Adipose tissue (tissue), 3 donors: Measurements from ENCODE around the gene TMCC2. TPM values are rescaled to one million over a fixed set of nuclear protein-coding genes. Genes with fewer than 3 reads are reported as not detected.
"Not testable (repeated sequence)": the region's sequence is repeated elsewhere in the genome, so short reads cannot be mapped to it uniquely, and the experiment has no call there.

ENCODE experiments used
- H3K27ac ChIP-seq: one replicate; pipeline ENCODE4 v1.5.1; 2013; ENCODE audit warnings: low read depth, low read length
- WGBS, 3 donors: extraction: QIAGEN DNeasy Blood & Tissue Kit; methylation state at CpG; one replicate each; pipeline ENCODE4 v1.1.7; 2013; 5-methylcytosine and 5-hydroxymethylcytosine counted together
- polyA plus RNA-seq, 3 donors: library from polyadenylated mRNA; stranded (reverse); fragments of 200-250 nt; gene quantifications; one replicate each; pipeline ENCODE4 v1.2.3, GENCODE V29; 2013
- donor health status: healthy with polysubstance abuse.
- donor health status: Bipolar disorder and iron deficiency.
- donor health status: healthy.

Gene TMCC2
- polyA plus RNA-seq, 3 donors, result 0.70 to 3.1 (median 0.92) TPM

DNA sequence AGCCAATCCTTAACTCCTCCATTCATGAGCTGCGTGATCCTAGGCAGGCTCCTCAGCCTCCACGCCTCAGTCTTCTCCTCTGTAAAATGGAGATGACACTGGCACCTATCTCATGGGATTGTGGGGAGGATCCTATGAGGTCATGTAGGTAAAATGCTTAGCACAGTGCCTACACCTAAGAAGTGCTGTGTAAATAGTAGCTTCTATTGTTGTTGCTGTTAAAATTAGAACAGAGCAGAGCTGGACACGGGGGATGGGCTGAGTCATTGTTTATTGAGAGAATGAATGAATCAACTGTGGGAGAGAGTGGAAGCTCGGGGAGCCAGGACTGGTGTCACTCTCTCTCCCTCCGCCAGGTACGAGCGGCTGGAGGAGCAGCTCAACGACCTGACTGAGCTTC, 43.0 kb downstream of the TMCC2 start:
- no peak overlapping the region for H3K27ac ChIP-seq
- 57 to 75% (median 69%) methylated on average over 8 of the region's 8 CpGs for whole genome bisulfite sequencing, 3 donors

DNA sequence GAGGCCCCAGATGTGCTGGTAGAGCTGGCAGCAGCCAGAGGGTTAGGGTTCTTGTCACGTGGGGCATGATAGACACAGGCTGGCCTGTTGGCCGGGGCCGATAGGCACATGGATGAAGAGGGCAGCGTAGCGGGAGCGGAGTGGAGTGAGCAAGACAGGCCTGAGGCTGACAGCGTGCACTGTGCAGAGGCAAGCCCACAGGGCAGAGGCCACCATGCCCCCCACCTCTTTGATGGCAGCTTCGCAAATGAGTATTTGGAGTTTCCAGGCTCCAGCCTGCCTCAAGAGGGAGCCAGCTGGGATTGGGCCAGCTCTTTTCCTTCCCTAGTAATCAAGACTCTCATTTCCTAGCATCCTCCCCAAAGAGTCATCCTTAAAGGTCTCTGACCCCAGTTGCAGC, 43.5 kb downstream of the TMCC2 start:
- H3K27ac ChIP-seq, result no peak overlapping the region
- WGBS, 3 donors, result 64 to 89% (median 79%) methylated on average over 8 of the region's 8 CpGs

DNA sequence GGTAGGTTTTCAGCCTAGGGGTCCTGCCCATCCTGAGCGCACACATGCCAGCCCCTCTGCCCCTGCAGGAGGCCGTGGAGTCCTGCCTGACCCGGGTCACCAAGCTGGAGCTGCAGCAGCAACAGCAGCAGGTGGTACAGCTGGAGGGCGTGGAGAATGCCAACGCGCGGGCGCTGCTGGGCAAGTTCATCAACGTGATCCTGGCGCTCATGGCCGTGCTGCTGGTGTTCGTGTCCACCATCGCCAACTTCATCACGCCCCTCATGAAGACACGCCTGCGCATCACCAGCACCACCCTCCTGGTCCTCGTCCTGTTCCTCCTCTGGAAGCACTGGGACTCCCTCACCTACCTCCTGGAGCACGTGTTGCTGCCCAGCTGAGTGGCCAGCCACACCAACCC, 44.0 kb downstream of the TMCC2 start:
- no peak overlapping the region for H3K27ac ChIP-seq
- 80 to 87% (median 84%) methylated on average over 18 of the region's 18 CpGs for WGBS, 3 donors

DNA sequence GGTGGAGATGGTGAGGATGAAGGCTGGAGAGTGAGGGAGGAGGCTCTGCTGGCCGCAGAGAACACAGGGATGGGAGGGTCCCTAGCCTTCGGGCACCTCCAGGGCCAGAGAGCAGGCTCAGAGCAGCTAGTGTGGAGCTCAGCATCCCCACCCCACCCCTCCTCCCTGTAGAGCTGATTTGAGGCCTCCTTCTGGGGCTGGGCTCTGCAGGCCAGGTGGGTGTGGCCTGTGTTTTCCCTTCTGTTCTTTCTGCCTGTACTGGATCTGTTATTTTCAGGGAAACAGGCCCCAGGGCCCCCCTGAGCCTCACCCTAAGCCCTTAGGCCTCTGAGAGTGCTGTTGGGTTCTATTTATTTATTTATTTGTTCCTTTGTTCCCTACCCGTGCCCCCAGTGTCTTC, 44.8 kb downstream of the TMCC2 start:
- no peak overlapping the region for H3K27ac ChIP-seq
- WGBS, 3 donors, result 73 to 93% (median 86%) methylated on average over 3 of the region's 3 CpGs

DNA sequence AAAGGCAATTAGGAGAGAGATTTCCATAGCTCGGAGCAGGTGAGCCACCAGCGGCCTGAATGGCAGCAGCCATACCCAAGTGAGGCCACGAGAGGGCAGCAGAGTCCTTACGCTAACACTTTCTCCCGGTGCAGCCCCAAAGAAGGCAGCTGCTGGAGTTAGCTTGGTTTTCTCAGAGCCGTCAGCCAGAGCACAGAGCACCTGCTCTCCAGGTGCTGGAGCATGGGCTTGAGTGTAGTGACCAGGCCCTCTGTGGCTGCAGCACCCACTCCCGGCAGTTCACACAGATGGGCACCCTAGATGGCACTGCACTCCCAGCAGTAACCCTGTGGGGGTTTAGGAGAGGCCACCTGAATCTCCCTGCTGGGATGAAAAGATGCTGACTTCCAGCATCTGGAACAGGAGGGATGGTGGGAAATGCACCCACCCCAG, 45.8 kb downstream of the TMCC2 start:
- 6 to 13% (median 7%) methylated on average over 7 of the region's 7 CpGs for WGBS, 3 donors
- H3K27ac ChIP-seq, result no peak overlapping the region

DNA sequence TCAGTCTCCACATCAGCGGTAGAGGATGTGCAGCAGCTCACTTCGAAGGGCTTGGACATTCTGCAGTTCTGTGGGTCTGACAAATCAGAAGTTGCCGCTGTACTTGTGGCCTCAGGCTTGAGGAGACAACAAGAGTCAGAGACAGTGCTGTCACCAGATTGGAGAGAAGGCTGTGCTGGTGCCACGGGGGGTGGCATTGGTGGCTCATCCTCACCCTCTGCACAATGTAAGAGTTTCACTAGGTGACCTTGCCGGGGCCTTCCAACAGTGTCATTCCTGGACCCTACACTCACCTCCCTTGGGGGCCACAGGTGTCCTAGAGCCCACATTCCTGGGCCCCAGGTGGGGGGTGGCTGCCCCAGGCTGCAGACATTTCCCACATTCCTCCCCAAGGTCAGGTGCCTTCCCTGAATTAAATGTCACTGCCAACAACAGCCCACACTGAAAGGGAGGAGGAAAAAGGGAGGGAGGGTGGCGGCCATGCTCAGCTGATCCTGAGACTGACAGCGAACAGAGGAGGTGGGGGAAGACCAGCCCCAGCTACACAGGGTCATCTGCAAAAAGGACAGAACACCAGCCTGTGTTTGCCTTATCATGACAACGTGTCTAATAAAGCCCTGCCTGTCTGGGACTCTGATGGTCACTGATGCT, 46.4 kb downstream of the TMCC2 start:
- WGBS, 3 donors, result 73 to 89% (median 87%) methylated on average over 8 of the region's 8 CpGs
- no peak overlapping the region for H3K27ac ChIP-seq

DNA sequence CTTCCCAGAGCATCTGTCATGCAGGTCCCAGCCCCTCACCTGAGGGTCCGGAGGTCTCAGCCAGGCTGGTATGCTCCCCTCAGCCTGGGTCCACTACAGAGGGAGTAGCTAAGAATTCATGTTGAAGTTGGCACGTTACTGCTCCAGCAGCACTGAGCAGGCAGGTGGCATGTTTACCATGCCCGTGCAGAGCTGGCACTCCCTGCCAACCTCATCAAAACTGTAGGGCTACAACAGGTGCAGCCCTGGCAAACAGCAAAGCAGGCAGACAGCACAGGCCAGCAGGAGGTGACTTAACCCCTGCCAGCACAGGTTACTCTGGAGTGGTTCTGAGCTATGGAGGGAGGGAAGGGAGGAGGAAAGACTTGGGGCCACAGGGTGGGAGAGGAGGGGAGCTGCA, 47.4 kb downstream of the TMCC2 start:
- WGBS, 3 donors, result 31 to 87% (median 81%) methylated on average over 3 of the region's 3 CpGs
- H3K27ac ChIP-seq, result no peak overlapping the region

DNA sequence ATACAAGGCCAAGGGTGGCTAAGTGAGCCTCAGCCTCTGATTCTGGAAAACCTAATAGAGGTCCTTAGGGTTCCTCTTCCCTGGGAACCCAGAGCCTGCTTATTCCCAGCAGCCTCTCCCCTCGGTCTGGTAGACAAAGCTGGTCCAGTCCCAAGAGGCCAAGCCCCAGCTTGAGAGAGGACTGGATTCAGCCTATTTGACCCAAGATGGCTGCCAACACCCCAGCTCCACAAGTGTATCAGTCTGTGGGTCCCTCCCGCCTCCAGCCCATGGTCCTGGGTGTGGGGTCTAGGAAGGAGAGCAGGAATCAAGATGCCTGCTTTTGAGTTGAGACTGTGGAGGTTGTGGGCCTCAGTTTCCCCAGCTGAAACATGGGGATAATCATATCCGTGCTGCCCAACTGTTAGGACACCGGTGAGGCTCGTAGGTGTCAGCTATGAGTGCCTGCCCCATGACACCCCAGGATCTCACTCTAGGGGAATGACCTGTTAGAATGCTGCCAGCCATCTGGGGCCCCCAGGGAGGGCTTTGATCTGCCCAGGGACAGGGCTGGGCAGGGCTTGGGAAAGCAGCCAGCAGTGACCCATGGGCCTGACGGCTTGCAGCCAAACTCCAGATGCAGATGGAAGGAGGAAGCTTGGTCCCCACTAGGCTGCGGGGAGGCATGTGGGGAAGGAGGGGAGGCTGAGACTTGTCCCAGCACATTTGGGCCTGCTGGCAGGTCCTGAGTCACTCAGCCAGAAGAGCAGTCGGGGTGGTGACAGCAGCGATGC, 48.4 kb downstream of the TMCC2 start:
- 80 to 87% (median 82%) methylated on average over 9 of the region's 9 CpGs for WGBS, 3 donors
- no peak overlapping the region for H3K27ac ChIP-seq

DNA sequence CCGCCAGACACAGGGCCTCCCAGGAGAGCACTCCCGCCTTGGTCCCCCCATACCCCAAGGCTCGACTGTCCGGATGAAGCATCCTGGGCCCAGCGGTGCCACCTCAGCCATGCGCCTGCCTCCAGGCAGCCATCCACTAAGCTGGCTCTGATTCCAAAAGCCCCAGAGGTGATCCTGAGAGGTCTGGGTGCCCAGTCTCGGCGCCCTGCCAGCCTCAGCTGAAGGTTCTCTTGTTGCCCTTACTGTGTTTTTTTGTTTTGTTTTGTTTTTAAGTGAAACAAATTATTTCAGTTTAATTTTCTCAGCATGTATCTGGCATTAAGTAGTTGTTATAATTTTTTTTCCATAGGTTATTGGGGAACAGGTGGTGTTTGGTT, 48.9 kb downstream of the TMCC2 start:
- no peak overlapping the region for H3K27ac ChIP-seq
- WGBS, 3 donors, result 79 to 92% (median 88%) methylated on average over 8 of the region's 8 CpGs

DNA sequence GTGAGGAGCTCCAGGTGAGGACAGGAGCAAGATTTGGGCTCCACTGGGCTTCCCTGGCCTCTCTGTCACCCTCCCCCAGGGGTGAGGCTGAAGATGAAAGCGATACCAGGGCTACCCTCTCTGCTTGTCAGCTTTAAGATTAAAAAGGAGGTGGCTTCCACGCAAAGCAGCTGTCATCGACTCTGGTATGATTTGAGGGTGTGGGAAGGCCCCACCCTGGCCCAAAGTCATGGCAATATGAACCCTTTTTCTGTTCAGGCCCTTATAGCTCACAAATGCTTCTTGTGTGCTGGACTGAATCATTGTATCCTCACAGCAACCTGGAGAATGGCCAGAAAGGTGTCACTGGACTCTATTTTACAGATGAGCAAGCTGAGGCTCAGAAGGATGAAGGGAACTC, 52.2 kb downstream of the TMCC2 start:
- no peak overlapping the region for H3K27ac ChIP-seq
- 79 to 92% (median 81%) methylated on average over 3 of the region's 3 CpGs for WGBS, 3 donors

DNA sequence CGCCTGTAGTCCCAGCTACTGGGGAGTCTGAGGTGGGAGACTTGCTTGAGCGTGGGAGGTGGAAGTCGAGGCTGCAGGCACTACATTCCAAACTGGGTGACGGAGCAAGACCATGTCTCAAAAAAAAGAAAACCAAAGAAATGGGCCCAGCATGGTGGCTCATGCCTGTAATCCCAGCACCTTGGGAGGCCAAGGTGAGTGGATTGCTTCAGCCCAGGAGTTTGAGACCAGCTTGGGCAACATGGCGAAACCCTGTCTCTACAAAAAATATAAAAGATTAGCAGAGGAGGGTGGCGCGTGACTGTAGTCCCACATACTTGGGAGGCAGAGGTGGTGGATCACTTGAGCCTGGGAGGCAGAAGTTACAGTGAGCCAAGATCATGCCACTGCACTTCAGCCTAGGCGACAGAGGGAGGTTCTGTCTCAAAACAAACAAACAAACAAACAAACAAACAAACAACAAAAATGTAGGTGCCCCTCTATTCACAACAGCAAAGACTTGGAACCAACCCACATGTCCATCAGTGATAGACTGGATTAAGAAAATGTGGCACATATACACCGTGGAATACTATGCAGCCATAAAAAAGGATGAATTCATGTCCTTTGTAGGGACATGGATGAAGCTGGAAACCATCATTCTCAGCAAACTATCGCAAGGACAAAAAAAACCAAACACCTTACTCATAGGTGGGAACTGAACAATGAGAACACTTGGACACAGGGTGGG, 53.1 kb downstream of the TMCC2 start:
- WGBS, 3 donors, result 96 to 98% (median 98%) methylated on average over 10 of the region's 10 CpGs
- H3K27ac ChIP-seq, result not testable (repeated sequence)

DNA sequence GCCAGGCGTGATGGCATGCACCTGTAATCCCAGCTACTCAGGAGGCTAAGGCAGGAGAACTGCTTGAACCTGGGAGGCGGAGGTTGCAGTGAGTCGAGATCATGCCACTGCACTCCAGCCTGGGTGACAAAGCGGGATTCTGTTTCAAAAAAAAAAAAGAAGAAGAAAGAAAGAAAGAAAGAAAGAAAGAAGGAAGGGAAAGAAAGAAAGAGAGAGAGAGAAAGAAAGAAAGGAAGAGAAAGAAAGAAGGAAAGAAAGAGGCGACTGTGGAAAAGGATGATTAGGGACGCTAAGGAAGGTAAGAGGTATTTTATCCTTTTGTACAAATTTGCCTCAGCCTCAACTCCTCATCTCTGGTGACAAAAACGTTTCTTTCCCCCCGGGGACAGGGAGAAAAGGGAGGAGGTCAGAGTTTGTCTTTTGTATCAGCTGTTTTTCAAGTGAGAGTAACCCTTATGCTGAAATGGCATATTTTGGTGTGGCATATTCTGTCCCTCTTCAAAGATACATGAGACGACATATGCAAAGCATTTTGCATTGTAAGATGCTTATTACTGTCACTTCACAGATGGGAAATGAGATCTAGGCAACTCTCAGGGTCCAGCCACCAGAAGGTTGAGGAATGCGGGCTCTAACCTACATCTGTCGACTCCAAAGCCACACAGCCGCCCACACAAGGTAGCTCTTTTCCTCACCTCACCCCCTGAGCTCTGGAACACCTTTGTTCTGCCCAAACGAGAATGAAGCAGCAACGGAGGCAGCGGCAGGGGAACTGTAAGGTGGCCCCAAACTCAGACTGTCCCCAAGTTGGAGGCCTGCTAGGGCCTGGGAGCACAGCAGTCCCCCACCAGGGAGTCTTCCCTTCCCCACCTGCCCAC, 55.8 kb downstream of the TMCC2 start:
- 86 to 87% (median 86%) methylated on average over 15 of the region's 15 CpGs for WGBS, 3 donors
- H3K27ac ChIP-seq, result no peak overlapping the region

DNA sequence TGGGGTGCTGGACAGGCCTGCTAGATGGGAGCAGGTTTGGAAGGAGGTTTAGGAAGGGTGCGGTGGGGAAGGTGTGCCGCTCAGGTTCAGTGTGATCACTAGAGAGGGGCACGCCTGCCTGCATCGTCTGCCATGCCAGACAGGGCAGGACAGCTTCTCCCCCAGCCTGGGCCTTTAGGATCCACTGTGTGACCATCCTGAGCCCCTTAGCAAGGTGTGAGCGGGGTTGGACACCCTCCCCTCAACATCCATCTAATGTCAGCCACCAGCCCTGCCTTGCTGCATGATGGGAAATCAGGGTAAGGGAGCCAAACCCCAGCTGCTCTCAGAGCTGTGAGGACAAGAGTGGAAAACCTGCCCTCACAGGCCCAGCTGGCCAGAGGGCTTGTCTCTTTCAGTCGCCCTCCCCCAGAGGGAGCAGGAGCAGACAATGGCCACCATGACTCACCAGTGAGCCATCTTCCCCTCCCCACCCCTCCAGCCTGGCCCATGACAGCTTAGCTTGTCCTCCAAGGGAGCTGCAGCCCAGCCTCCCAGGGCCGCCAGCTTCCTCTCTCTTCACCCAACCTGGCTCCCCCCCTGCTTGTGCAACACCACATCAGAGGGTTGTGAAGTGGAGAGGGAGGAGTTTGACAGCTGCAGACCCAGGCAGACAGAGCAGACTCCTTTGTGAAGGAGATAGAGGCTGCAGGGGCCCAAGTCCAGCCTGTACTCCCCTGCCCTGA, 56.8 kb downstream of the TMCC2 start:
- WGBS, 3 donors, result 69 to 87% (median 73%) methylated on average over 7 of the region's 7 CpGs
- H3K27ac ChIP-seq, result no peak overlapping the region

DNA sequence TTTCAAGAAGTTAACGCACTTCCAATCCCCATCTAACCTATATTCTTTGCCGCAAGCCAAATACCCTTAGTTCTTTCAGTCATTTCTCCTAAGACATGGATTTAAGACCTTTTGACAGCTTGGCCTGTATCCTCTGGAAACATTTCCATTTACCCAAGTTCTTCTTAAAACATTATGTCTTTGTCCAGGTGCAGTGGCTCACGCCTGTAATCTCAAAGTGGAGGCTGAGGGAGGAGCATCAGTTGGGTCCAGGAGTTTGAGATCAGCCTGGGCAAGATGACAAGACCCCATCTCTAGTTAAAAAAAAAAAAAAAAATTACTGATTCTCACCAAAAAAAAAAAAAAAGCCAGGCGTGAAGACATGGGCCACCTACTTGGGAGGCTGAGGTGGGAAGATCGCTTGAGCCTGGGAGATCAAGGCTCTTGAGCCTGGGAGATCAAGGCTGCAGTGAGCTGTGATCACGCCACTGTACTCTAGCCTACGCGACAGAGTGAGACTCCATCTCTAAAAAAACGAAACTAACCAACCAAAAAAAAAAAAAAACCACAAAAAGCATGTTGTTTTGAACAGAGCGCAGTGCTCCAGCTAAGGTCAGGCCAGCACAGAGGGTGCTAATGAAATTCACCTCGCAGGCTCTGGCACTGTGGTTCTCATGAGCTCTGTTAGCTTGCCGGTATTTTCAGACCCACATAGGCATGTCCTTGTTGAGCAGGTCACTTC, 57.8 kb downstream of the TMCC2 start:
- no peak overlapping the region for H3K27ac ChIP-seq
- 50 to 77% (median 53%) methylated on average over 12 of the region's 12 CpGs for WGBS, 3 donors

DNA sequence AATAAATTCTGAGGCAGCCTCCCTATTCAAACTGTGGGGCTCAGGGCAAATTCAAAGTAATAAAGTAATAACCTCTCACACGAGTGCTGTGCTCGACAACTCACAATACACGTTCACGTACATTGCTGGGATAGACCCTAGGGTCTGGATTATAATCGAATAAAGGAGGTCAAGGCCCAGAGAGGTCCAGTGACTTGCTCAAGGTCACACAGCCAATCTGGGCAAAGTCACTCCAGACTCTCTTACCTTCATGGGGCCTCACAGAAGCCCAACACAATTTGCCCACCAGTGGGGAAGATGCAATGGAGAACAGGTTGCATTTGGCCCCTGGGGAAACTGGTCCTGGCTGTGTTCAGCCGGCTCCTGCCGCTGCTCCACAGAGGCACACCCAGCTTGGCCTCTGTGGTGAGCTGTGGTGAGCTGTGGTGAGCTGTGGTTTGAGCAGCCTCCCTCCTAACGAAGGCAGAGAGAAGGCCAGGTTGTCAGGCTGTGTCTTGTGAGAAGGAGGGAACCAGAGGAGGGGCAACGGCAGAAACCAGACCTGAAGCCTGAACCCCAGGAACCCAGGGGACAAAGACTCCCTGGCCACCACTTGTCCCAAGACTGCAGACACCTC, 58.7 kb downstream of the TMCC2 start:
- WGBS, 3 donors, result 66 to 91% (median 75%) methylated on average over 9 of the region's 9 CpGs

DNA sequence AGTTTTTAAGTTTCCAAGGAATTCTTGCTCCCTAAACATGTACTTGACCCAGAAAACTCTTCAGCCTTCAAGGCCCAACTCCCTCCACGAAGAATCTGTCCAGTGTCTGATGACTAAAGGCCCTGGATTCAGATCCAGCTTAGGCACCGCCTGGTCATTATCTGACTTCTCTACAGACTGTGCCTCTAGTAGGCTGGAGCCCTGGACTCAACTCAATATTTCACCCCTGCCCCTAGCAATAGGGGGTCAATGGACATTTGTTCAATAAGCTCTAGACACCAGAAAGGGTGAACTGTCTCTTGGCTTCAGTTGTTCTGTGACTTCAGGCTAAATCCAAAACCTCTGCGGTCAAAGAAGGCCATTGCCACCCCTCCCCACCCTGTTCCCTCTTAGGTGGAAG, 59.3 kb downstream of the TMCC2 start:
- no peak overlapping the region for H3K27ac ChIP-seq
- WGBS, 3 donors, result 88 to 94% (median 94%) methylated on average over 3 of the region's 3 CpGs

More for the DNA sequence above, 58.7 kb downstream of the TMCC2 start:
- no peak overlapping the region for H3K27ac ChIP-seq
